Adrenal gland (tissue), 12 donors: ENCODE results near the gene CADM1. TPM values are rescaled to one million over a fixed set of nuclear protein-coding genes. Genes with fewer than 3 reads are reported as not detected.

Experiments
- DNase-seq, 7 donors: peaks; one replicate each; pipeline ENCODE4 v3.0.0-alpha.2; 2019 to 2020
- H3K27ac ChIP-seq, 5 donors: fragments of 200-600 bp; sonication (generic) in 4 of 5; 1 replicate in 3 of 5; 2 replicates in 2 of 5; pipeline versions ENCODE4 v1.5.1 to v1.8.0; 2016 to 2020; ENCODE audit warnings: mild to moderate bottlenecking in 1 of 5
- H3K27me3 ChIP-seq: fragments of 200-600 bp; 2 replicates; pipeline ENCODE4 v1.8.0; 2021
- H3K36me3 ChIP-seq, 2 donors: fragments of 200-600 bp; replicated peaks in 1 of 2; 1 replicate in 1 of 2; 2 replicates in 1 of 2; pipeline versions ENCODE4 v1.5.1 to v1.8.0; 2018 to 2022
- H3K4me1 ChIP-seq, 2 donors: fragments of 200-600 bp; replicated peaks in 1 of 2; 1 replicate in 1 of 2; 2 replicates in 1 of 2; pipeline versions ENCODE4 v1.5.1 to v1.8.0; 2018 to 2021
- H3K4me3 ChIP-seq, 4 donors: fragments of 200-600 bp; sonication (generic) in 3 of 4; one replicate each; pipeline ENCODE4 v1.5.1; 2016 to 2018
- H3K9me3 ChIP-seq, 3 donors: fragments of 200-600 bp; sonication (generic) in 1 of 3; replicated peaks in 1 of 3; 1 replicate in 2 of 3; 2 replicates in 1 of 3; pipeline versions ENCODE4 v1.5.1 to v1.8.0; 2016 to 2021
- POLR2A ChIP-seq, 2 donors: fragments of 450-650 bp; IDR thresholded peaks; one replicate each; pipeline ENCODE4 v1.6.1; 2017; ENCODE audit warnings: antibody characterized with exemption in 2 of 2, mild to moderate bottlenecking in 2 of 2, moderate library complexity in 1 of 2
- WGBS, 4 donors: extraction: QIAGEN DNeasy Blood & Tissue Kit in 2 of 4; methylation state at CpG; one replicate each; pipeline versions ENCODE4 v1.1.5 to v1.1.7; 2013 to 2017; 5-methylcytosine and 5-hydroxymethylcytosine counted together
- intact Hi-C, 2 donors: fragments of 100-400 bp; cut with DNase I; formaldehyde crosslinking; loops; one replicate each; pipeline versions ENCODE4 v1.14.1 to v1.15.0; 2022 to 2023
- polyA plus RNA-seq, 3 donors: library from polyadenylated mRNA; stranded (reverse); fragments of 200-250 nt in 2 of 3; fragments of 350-450 nt in 1 of 3; fragmentation: Illumina TruSeq in 1 of 3; extraction: RNeasy Lipid Tissue Mini Kit (QIAGEN cat#74804) in 1 of 3; gene quantifications; one replicate each; pipeline ENCODE4 v1.2.3, GENCODE V29; 2013 to 2014
- total RNA-seq, 9 donors: library from RNA; depleted of rRNA in 4 of 9; stranded (reverse); fragments of >200 nt in 4 of 9; fragments of 120-200 nt in 1 of 9; fragmentation: NEBNext Ultra II Directional in 1 of 9; extraction: Animal tissue kit (Norgen Biotek cat#: 25700) in 1 of 9; gene quantifications; one replicate each; pipeline versions ENCODE4 v1.1.0 to v1.2.4, GENCODE V29; 2013 to 2023
- TF ChIP-seq, protein P1 (sequence below), 6 experiments: fragments of 450-650 bp in 4 of 6; fragments of 200-600 bp in 2 of 6; sonication (generic) in 1 of 6; IDR thresholded peaks; 1 replicate in 5 of 6; 2 replicates in 1 of 6; pipeline versions ENCODE4 v1.5.1 to v1.8.0; 2016 to 2021; ENCODE audit warnings: antibody characterized with exemption in 6 of 6, mild to moderate bottlenecking in 2 of 6, moderate library complexity in 1 of 6
- donor health status: healthy with polysubstance abuse.
- donor health status: Bipolar disorder and iron deficiency.
- donor health status: DM: yes; HTN: yes; CAD: no.
- donor health status: DM: no; HTN: no; CAD: no.
- donor health status: DM: no; HTN: no; CAD: no.
- donor health status: DM: yes; HTN: yes; CAD: no.

Gene CADM1
- total and polyA plus RNA-seq, 12 donors = 21.6 to 256 (median 39.8) TPM

DNA sequence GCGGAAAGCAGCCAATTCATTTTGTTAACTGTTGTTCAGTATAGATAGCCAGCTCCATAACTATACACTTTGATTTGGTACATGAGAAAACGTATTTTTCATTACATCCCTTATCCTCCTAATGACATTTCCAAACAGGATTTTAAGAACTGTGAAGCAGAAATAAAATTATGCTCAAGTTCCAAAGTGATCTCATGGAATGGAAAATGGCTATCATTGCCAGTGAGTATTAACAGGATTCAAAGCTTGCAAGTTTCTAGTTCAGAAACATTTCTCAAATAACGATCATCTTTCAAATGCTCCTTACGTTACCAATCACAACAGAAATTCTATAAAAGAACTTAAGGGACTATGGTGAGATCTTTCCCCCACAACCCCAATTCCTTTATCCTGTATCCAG, 53.7 kb downstream of the CADM1 start:
- Histone ChIP-seq H3K36me3 (no peaks in the 10 kb centered on the region), H3K9me3 (peaks cover 0 to 9% (median 0%) of the 10 kb centered on the region in 3 donors), H3K27me3 (no peaks in the 10 kb centered on the region), H3K4me1 (no peaks in the 10 kb centered on the region), H3K4me3 (no peak overlapping the region), H3K27ac (no peak overlapping the region)
- no peak for DNase-seq
- WGBS, 4 donors = 86 to 95% (median 88%) methylated on average over 4 of the region's 4 CpGs
- TF ChIP-seq POLR2A (IDR thresholded peaks at IDR 0.05) = no peak
- TF ChIP-seq, protein P1, sequence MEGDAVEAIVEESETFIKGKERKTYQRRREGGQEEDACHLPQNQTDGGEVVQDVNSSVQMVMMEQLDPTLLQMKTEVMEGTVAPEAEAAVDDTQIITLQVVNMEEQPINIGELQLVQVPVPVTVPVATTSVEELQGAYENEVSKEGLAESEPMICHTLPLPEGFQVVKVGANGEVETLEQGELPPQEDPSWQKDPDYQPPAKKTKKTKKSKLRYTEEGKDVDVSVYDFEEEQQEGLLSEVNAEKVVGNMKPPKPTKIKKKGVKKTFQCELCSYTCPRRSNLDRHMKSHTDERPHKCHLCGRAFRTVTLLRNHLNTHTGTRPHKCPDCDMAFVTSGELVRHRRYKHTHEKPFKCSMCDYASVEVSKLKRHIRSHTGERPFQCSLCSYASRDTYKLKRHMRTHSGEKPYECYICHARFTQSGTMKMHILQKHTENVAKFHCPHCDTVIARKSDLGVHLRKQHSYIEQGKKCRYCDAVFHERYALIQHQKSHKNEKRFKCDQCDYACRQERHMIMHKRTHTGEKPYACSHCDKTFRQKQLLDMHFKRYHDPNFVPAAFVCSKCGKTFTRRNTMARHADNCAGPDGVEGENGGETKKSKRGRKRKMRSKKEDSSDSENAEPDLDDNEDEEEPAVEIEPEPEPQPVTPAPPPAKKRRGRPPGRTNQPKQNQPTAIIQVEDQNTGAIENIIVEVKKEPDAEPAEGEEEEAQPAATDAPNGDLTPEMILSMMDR (IDR thresholded peaks at IDR 0.05) = no peak
- intact Hi-C loops = no loop called here

DNA sequence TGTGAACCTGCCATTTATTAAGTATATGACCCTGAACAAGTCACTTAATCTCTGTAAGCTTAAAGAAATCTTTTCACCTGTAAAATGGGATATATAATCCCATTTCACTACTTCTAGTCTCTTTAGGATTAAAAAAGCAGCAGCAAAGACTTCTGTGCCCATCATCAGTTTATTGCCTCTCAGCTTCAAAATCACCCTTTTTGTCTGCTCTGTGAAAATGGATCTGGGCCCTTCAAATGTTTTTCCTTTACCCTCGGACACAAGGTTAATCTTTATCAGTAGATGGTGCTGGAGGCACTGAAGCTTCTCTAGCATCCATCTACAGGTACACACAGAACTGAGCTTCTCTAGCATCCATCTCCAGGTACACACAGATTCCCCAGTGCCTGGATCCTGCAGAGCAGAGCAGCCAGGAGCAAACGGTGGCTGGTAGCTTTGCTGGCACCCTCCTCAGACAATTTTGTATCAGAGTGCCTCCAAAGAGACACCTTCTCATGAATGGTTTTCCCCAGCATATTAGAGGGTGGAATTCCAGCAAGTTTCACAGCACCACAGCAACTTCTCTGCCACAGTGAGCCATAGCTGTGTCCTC, 56.8 kb downstream of the CADM1 start:
- Histone ChIP-seq H3K36me3 (no peaks in the 10 kb centered on the region), H3K9me3 (peaks cover 0 to 9% (median 0%) of the 10 kb centered on the region in 3 donors), H3K4me3 (no peak overlapping the region), H3K4me1 (no peaks in the 10 kb centered on the region), H3K27me3 (no peaks in the 10 kb centered on the region), H3K27ac (no peak overlapping the region)
- intact Hi-C loops = no loop called here
- TF ChIP-seq POLR2A (IDR thresholded peaks at IDR 0.05) = no peak
- TF ChIP-seq, protein P1 (IDR thresholded peaks at IDR 0.05) = no peak
- 83 to 95% (median 86%) methylated on average over 2 of the region's 2 CpGs for WGBS, 4 donors
- DNase-seq = no peak

DNA sequence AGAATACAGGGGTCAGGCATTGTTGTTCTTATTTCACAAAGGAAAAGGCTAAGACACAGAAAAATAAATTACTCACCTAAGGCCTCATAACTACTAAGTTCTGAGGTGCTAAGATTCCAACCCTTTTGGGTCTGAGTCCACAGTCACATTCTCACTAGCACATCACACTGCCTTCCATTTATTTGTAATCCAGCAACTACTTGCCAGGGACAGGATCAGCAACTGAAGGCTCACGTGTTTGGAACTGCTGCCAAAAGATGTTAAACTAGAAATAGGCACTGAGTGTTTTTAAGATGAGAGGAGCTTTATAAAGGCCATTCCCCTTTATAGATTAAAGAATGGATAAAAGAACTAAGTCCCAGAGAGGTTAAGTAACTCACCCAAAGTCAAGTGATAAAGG, 58.0 kb downstream of the CADM1 start:
- H3K9me3 ChIP-seq = peaks cover 0 to 9% (median 0%) of the 10 kb centered on the region in 3 donors
- H3K36me3 ChIP-seq = no peaks in the 10 kb centered on the region
- intact Hi-C loops = no loop called here
- no peak overlapping the region for H3K27ac ChIP-seq
- H3K4me1 ChIP-seq = no peaks in the 10 kb centered on the region
- no peak for DNase-seq
- TF ChIP-seq, protein P1 (IDR thresholded peaks at IDR 0.05) = no peak
- no peak for TF ChIP-seq POLR2A (IDR thresholded peaks at IDR 0.05)
- WGBS, 4 donors = 44 to 57% (median 49%) methylated on average over 1 of the region's 1 CpG
- H3K27me3 ChIP-seq = no peaks in the 10 kb centered on the region
- H3K4me3 ChIP-seq = no peak overlapping the region

DNA sequence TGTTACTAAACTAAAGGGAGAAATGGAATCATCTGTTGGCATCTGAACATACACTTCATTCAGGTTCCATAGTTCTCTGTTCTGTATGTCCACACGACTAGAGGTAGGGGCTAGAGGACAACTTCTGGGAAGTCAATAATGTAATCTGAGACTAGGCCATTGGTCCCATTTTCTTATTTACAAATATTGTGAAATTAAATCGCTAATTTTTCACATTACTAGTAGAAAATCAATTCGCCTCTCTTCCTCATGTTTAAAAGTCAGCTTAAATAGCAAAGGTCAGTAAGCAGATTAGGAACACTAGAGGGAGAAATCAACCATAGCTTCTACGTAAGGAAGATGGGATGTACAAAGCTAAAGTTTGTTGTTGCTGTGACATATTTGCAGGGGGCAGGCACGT, 59.7 kb downstream of the CADM1 start:
- Histone ChIP-seq H3K4me1 (peaks cover 0 to 4% of the 10 kb centered on the region in 2 donors), H3K36me3 (no peaks in the 10 kb centered on the region), H3K27ac (no peak overlapping the region), H3K9me3 (peaks cover 0 to 9% (median 0%) of the 10 kb centered on the region in 3 donors), H3K27me3 (no peaks in the 10 kb centered on the region), H3K4me3 (no peak overlapping the region)
- 82 to 89% (median 85%) methylated on average over 5 of the region's 5 CpGs for WGBS, 4 donors
- TF ChIP-seq POLR2A (IDR thresholded peaks at IDR 0.05) = no peak
- TF ChIP-seq, protein P1 (IDR thresholded peaks at IDR 0.05) = no peak
- intact Hi-C loops = no loop called here
- DNase-seq = no peak
